BE2C (cell line): ENCODE data around the gene LAMA5.

Source experiments
- DNase-seq: peaks from one replicate; pipeline ENCODE4 v3.0.0-alpha.2; 2020
- H3K27me3 ChIP-seq: fragments of 250-450 bp; sonication (Bioruptor Pico); 2 replicates; pipeline ENCODE4 v1.5.1; 2020; ENCODE audit warnings: mild to moderate bottlenecking
- H3K36me3 ChIP-seq: fragments of 250-450 bp; sonication (Bioruptor Pico); 2 replicates; pipeline ENCODE4 v1.5.1; 2020; ENCODE audit warnings: mild to moderate bottlenecking
- H3K4me1 ChIP-seq: fragments of 250-450 bp; sonication (Bioruptor Pico); 2 replicates; pipeline ENCODE4 v1.5.1; 2020
- H3K4me3 ChIP-seq: 2 replicates; pipeline ENCODE4 v1.5.1; 2011; ENCODE audit warnings: low read depth, low read length
- H3K9me3 ChIP-seq: fragments of 250-450 bp; sonication (Bioruptor Pico); 2 replicates; pipeline ENCODE4 v1.5.1; 2020
- TF ChIP-seq, protein P1 (sequence below): IDR thresholded peaks from 2 replicates; pipeline ENCODE4 v1.5.1; 2012; ENCODE audit warnings: mild to moderate bottlenecking, low read depth, low read length

LAMA5 gene

DNA sequence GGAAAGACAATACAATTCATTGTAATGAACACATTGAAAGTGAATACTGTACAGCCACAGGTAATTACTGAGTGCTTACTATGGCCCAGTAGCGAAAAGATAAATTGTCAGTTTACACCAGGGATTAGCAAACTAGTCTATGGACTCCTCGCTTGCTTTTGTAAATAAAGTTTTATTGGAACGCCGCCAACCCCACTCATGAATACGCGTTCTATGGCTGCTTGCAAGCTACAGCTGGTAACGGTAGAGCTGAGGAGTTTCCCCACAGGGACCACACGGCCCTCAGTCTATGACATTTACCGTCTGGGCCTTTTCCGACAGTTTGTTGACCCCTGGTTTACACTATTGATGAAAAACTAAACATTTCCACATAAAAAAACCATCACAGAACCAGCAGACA, 24.2 kb downstream of the LAMA5 start:
- TF ChIP-seq, protein P1, sequence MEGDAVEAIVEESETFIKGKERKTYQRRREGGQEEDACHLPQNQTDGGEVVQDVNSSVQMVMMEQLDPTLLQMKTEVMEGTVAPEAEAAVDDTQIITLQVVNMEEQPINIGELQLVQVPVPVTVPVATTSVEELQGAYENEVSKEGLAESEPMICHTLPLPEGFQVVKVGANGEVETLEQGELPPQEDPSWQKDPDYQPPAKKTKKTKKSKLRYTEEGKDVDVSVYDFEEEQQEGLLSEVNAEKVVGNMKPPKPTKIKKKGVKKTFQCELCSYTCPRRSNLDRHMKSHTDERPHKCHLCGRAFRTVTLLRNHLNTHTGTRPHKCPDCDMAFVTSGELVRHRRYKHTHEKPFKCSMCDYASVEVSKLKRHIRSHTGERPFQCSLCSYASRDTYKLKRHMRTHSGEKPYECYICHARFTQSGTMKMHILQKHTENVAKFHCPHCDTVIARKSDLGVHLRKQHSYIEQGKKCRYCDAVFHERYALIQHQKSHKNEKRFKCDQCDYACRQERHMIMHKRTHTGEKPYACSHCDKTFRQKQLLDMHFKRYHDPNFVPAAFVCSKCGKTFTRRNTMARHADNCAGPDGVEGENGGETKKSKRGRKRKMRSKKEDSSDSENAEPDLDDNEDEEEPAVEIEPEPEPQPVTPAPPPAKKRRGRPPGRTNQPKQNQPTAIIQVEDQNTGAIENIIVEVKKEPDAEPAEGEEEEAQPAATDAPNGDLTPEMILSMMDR: no peak
- no peak for DNase-seq
- Histone ChIP-seq H3K36me3 (no peaks in the 10 kb centered on the region), H3K4me1 (no peaks in the 10 kb centered on the region), H3K27me3 (no peaks in the 10 kb centered on the region), H3K9me3 (no peaks in the 10 kb centered on the region), H3K4me3 (no peak overlapping the region)

DNA sequence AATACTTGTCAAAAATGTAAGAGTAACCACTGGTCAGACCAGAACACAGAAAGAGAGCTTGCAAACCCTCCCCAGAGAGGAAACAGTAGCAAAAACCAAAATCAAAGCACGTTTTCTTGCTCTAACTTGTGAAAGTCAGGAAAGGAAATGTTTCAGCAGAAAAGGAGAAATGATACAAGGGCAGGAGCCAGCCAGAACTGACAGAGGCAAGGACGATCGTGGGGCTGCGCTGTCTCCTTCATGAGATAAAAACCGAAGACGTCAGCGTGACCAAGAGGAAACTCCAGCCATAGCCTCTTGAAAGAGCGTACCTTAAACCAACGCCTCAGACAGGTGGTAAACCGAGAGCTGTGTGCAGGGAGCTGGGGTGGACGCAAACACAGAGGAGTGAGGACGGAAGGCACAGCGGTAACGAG, 27.5 kb downstream of the LAMA5 start:
- Histone ChIP-seq H3K36me3 (no peaks in the 10 kb centered on the region), H3K4me3 (no peak overlapping the region), H3K9me3 (no peaks in the 10 kb centered on the region), H3K27me3 (no peaks in the 10 kb centered on the region), H3K4me1 (no peaks in the 10 kb centered on the region)
- TF ChIP-seq, protein P1: no peak
- no peak for DNase-seq

DNA sequence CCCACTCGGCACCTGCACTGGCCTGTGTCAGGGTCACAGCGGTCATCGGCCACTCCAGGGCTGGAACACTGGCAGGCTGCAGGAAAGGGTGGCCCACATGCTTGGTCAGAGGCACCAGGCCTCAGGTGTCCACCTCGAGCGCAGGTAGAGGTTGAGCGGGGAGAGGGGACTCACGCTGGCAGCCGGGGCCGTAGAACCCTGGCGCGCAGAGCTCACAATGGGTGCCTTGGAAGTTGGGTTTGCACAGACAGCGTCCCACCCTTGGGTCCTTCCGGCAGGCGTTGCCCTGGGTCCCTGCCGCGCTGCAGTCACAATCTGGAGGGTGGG, 28.9 kb downstream of the LAMA5 start:
- H3K27me3 ChIP-seq: no peaks in the 10 kb centered on the region
- no peak overlapping the region for H3K4me3 ChIP-seq
- H3K36me3 ChIP-seq: no peaks in the 10 kb centered on the region
- H3K4me1 ChIP-seq: no peaks in the 10 kb centered on the region
- TF ChIP-seq, protein P1: no peak
- no peak for DNase-seq
- no peaks in the 10 kb centered on the region for H3K9me3 ChIP-seq

DNA sequence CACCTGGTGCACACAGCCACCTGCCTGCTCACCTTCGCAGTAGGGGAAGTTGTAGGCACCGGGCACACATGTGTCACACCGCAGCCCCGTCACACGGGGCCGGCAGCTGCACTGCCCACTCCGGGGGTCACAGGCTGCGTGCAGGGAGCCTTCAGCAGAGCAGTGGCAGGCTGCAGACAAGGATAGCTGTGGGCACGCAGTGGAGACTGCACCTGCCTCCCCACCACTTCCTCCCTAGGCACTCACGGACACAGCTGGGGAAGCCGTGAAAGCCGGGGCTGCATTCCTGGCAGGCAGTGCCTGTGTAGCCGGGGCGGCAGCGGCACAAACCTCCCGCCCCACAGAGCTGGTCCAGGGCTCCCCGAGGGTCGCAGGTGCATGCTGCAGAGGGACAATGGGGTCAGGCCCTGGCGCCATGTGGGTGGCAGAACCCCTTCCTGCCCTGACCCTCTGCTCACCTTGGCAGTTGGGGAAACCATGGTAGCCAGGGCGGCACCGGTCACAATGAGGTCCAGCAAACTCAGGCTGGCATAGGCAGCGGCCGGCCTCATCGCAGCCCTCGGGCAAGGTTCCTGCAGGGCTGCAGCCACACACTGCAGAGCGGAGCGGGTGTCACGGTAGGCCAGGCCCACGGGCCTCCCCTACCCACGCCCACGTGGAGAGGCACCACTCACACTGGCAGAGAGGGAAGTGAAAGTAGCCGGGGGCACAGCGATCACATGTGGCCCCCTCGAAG, 29.4 kb downstream of the LAMA5 start:
- Histone ChIP-seq H3K9me3 (no peaks in the 10 kb centered on the region), H3K36me3 (no peaks in the 10 kb centered on the region), H3K4me1 (no peaks in the 10 kb centered on the region), H3K27me3 (no peaks in the 10 kb centered on the region), H3K4me3 (no peak overlapping the region)
- DNase-seq: no peak
- TF ChIP-seq, protein P1: no peak

DNA sequence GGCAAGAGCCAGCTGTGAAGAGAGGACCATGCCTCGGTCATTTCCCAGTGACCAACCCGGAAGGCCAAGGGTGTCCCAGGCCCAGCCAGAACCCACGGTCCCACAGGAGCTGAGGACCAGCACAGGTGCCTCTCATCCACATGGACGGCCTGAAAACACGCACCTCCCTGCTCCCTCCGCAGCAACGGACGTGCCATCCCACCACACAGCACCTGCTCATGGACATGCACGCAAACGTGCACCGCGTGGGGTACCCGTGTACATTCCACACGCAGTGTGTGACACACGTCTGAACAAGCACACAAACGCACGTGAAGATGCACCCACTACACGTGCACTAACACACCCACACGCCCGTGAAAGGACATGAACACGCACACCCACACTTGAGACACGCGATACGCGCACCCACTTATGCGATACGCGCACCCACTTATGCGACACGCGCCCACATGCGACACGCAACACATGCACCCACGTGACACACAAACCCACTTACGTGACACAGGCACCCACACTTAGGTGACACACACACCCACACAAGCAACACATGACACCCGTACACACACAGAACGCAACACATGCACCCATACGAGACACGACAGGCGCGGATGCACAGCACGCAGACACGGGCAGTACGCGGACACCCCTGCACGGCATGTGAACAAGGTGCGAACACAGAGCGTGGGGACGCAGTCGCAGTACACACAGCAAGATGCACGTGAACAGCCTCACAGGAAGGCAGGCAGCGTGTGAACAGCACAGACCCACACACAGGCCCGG, 30.1 kb downstream of the LAMA5 start:
- TF ChIP-seq, protein P1: no peak
- DNase-seq: no peak
- Histone ChIP-seq H3K36me3 (no peaks in the 10 kb centered on the region), H3K4me1 (no peaks in the 10 kb centered on the region), H3K9me3 (no peaks in the 10 kb centered on the region), H3K4me3 (no peak overlapping the region), H3K27me3 (no peaks in the 10 kb centered on the region)

DNA sequence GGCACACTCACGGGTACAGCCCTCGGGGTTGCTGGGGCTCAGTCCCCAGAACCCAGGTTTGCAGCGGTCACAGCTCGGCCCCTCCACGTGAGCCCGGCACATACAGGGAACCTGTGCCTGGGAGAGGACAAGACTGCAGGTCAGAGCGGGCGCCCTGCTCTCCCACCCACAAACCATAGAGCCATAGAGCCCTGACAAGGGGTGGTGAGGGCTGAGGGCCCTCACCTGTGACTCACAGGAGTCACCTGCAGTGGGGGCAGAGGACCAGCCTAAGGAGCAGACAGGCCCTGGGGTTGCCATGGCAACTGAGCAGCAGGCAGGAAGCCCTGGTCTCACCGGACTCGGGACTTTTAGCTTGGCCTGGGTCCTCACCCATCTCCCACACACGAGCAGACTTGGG, 30.8 kb downstream of the LAMA5 start:
- no peaks in the 10 kb centered on the region for H3K36me3 ChIP-seq

More for the DNA sequence above, 30.8 kb downstream of the LAMA5 start:
- TF ChIP-seq, protein P1: no peak
- Histone ChIP-seq H3K4me3 (no peak overlapping the region), H3K9me3 (no peaks in the 10 kb centered on the region), H3K4me1 (no peaks in the 10 kb centered on the region), H3K27me3 (no peaks in the 10 kb centered on the region)
- DNase-seq: no peak
